T-cell (primary cell): ENCODE results near the gene KCNK1. TPM values are rescaled to one million over a fixed set of nuclear protein-coding genes. Genes with fewer than 3 reads are reported as not detected.

Source experiments
- ATAC-seq, 4 experiments: fragments of 200-7000 bp in 3 of 4; fragments of 150-1000 bp in 1 of 4; cut with Tn5 transposase; replicated peaks in 1 of 4; 1 replicate in 3 of 4; 2 replicates in 1 of 4; pipeline ENCODE4 v1.10.0; 2021; ENCODE audit warnings: moderate library complexity in 3 of 4, mild to moderate bottlenecking in 2 of 4, moderate number of reproducible peaks in 1 of 4
- CTCF ChIA-PET, 2 donors: fragments of 300-600 bp; sonication (Branson Sonifier 250); formaldehyde crosslinking; loops; one replicate each; lab custom pipeline; 2022; ENCODE audit warnings: antibody characterized with exemption in 2 of 2; lab: Charles Lee
- POLR2A ChIA-PET, 2 donors: fragments of 300-600 bp; sonication (Branson Sonifier 250); formaldehyde crosslinking; loops; one replicate each; lab custom pipeline; 2022; ENCODE audit warnings: antibody characterized with exemption in 2 of 2; lab: Charles Lee
- DNase-seq, 35 experiments: peaks; one replicate each; pipeline versions ENCODE4 v3.0.0 to v3.0.0-alpha.2; 2013 to 2023
- H3K27ac ChIP-seq: one replicate; pipeline ENCODE4 v1.5.1; 2013; ENCODE audit warnings: low read length
- H3K27me3 ChIP-seq, 2 experiments: replicated peaks in 1 of 2; 1 replicate in 1 of 2; 2 replicates in 1 of 2; pipeline versions ENCODE4 v1.6.1 to v1.7.0; 2013; ENCODE audit warnings: low read length in 1 of 2, mixed read lengths in 1 of 2; ENCODE audit not compliant: control insufficient read depth in 2 of 2, insufficient read depth in 2 of 2; ENCODE audit errors: extremely low read depth in 1 of 2
- H3K36me3 ChIP-seq, 2 donors: 1 replicate in 1 of 2; 2 replicates in 1 of 2; pipeline versions ENCODE4 v1.6.1 to v1.7.0; 2013; ENCODE audit warnings: low read length in 1 of 2; ENCODE audit not compliant: control insufficient read depth in 2 of 2, insufficient read depth in 1 of 2; ENCODE audit errors: extremely low read depth in 1 of 2
- H3K4me1 ChIP-seq, 2 experiments: 1 replicate in 1 of 2; 2 replicates in 1 of 2; pipeline versions ENCODE4 v1.6.1 to v1.7.0; 2013; ENCODE audit warnings: low read length in 2 of 2, mixed read lengths in 1 of 2; ENCODE audit not compliant: insufficient read depth in 2 of 2, control insufficient read depth in 1 of 2; ENCODE audit errors: extremely low read depth in 1 of 2
- H3K4me3 ChIP-seq, 2 donors: 1 replicate in 1 of 2; 2 replicates in 1 of 2; pipeline versions ENCODE4 v1.5.1 to v1.7.0; 2013; ENCODE audit warnings: mild to moderate bottlenecking in 2 of 2, low read length in 1 of 2, moderate library complexity in 1 of 2; ENCODE audit not compliant: control insufficient read depth in 1 of 2; ENCODE audit errors: extremely low read depth in 1 of 2
- H3K9me3 ChIP-seq: 2 replicates; pipeline ENCODE4 v1.7.0; 2013
- H3K27ac Mint-ChIP-seq, 2 donors: one replicate each; pipeline ENCODE4 v1.8.0; 2020 to 2021; ENCODE audit warnings: mild to moderate bottlenecking in 2 of 2, mixed read lengths in 2 of 2
- H3K27me3 Mint-ChIP-seq, 2 donors: one replicate each; pipeline ENCODE4 v1.8.0; 2021 to 2022; ENCODE audit warnings: mixed read lengths in 2 of 2
- H3K36me3 Mint-ChIP-seq: one replicate; pipeline ENCODE4 v1.8.0; 2021; ENCODE audit warnings: mixed read lengths
- H3K4me1 Mint-ChIP-seq, 3 donors: one replicate each; pipeline ENCODE4 v1.8.0; 2020 to 2022; ENCODE audit warnings: mixed read lengths in 3 of 3, mild to moderate bottlenecking in 1 of 3
- H3K4me3 Mint-ChIP-seq, 3 donors: one replicate each; pipeline ENCODE4 v1.8.0; 2020 to 2022; ENCODE audit warnings: mild to moderate bottlenecking in 3 of 3, mixed read lengths in 3 of 3, moderate library complexity in 3 of 3
- H3K9me3 Mint-ChIP-seq, 3 donors: one replicate each; pipeline ENCODE4 v1.8.0; 2020 to 2022; ENCODE audit warnings: mixed read lengths in 3 of 3
- WGBS: methylation state at CpG from one replicate; pipeline ENCODE4 v1.1.5; 2013; ENCODE audit warnings: missing lambda C conversion rate; ENCODE audit not compliant: insufficient coverage; 5-methylcytosine and 5-hydroxymethylcytosine counted together
- total RNA-seq, 35 experiments: library from RNA in 6 of 35; stranded (reverse) in 6 of 35; fragments of 120-200 nt in 1 of 35; gene quantifications; one replicate each; pipeline versions ENCODE4 v1.2.1 to v1.2.4 and lab custom pipeline; 2013 to 2026

KCNK1 gene
- total RNA-seq, 5 donors from 2014 or later (not counting 1 experiment from before 2014, with no cell fraction given), result 0.26 to 0.76 (median 0.36) TPM; not detected in 2

DNA sequence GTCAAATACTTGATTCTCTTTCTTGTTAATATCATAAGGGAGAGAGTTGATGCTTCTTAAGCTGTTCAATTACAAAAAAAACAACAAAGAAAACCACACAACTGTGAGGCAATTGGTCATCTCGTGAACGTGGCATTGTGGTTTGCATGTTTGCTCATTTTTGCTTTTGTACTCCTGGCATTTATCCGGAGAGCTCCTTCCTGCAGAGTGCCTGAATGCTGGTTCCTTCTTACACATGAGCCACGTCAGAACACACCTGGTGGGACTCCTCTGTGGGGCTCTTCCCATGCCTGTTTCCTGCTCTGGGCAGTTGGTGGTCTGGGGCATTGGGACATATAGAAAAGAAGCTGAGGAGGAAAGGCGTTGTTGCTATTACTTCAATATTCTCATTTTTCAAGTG lies 25.7 kb downstream of the KCNK1 start:
- ATAC-seq, result no peak
- H3K4me1 Mint-ChIP-seq, result peaks cover 0 to 4% (median 0%) of the 10 kb centered on the region in 3 donors
- peaks cover 14 to 15% of the 10 kb centered on the region in 2 donors for H3K27me3 Mint-ChIP-seq

DNA sequence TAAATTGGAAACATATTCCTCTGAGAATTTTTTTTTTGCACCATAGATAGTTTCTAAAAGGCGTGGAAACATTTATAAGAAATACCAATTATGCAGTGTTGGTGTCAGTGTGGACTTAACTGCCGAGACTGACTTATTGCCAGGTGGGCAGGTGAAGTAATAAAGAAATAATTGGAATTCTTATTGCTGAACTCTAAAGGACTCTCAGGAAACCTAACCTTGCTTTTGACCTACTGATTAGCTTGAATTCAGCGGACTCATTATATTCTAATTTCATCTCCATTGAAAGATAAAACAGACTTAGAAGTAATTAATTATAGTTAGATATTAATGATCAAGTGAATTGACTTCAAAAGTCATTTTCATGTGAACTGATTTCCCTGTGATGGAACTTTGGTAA lies 26.3 kb downstream of the KCNK1 start:
- ATAC-seq (no peak), DNase-seq (no peak)
- ChIA-PET CTCF (no interaction called here), POLR2A (no interaction called here)
- Mint-ChIP-seq H3K4me1 (peaks cover 0 to 4% (median 0%) of the 10 kb centered on the region in 3 donors), H3K4me3 (no peak overlapping the region), H3K27me3 (peaks cover 15% of the 10 kb centered on the region in 2 donors), H3K27ac (no peak overlapping the region), H3K9me3 (peaks cover 0 to 11% (median 0%) of the 10 kb centered on the region in 3 donors), H3K36me3 (no peaks in the 10 kb centered on the region)
- Histone ChIP-seq H3K9me3 (no peaks in the 10 kb centered on the region), H3K4me1 (no peaks in the 10 kb centered on the region), H3K4me3 (no peak overlapping the region), H3K27me3 (peaks cover 0 to 7% of the 10 kb centered on the region in 2 experiments), H3K27ac (no peak overlapping the region), H3K36me3 (no peaks in the 10 kb centered on the region)
- WGBS, result no CpG with 5 or more reads among the region's 3 CpGs

More for the DNA sequence above, 25.7 kb downstream of the KCNK1 start:
- peaks cover 0 to 7% of the 10 kb centered on the region in 2 experiments for H3K27me3 ChIP-seq
- H3K9me3 ChIP-seq, result no peaks in the 10 kb centered on the region
- no peak overlapping the region for H3K4me3 ChIP-seq
- Mint-ChIP-seq H3K27ac (no peak overlapping the region), H3K4me3 (no peak overlapping the region), H3K36me3 (no peaks in the 10 kb centered on the region), H3K9me3 (peaks cover 0 to 11% (median 0%) of the 10 kb centered on the region in 3 donors)
- H3K36me3 ChIP-seq, result no peaks in the 10 kb centered on the region
- no peak overlapping the region for H3K27ac ChIP-seq
- 6% methylated on average over 3 of the region's 5 CpGs for WGBS
- CTCF ChIA-PET, result no interaction called here
- H3K4me1 ChIP-seq, result no peaks in the 10 kb centered on the region
- DNase-seq, result no peak
- POLR2A ChIA-PET, result no interaction called here

GRCh38 chr1:233641029-233641428 lies 27.1 kb downstream of the KCNK1 start:
- no peaks in the 10 kb centered on the region for H3K36me3 ChIP-seq
- no peak overlapping the region for H3K27ac ChIP-seq
- H3K27me3 Mint-ChIP-seq, result peaks cover 11 to 13% of the 10 kb centered on the region in 2 donors
- H3K4me1 ChIP-seq, result no peaks in the 10 kb centered on the region
- H3K9me3 Mint-ChIP-seq, result peaks cover 0 to 8% (median 0%) of the 10 kb centered on the region in 3 donors
- no peak overlapping the region for H3K4me3 ChIP-seq
- WGBS, result 90% methylated on average over 2 of the region's 6 CpGs
- no peak overlapping the region for H3K4me3 Mint-ChIP-seq
- no peak overlapping the region for H3K27ac Mint-ChIP-seq
- H3K4me1 Mint-ChIP-seq, result peaks cover 0 to 3% (median 0%) of the 10 kb centered on the region in 3 donors
- ATAC-seq (no peak), DNase-seq (no peak)
- peaks cover 0 to 7% of the 10 kb centered on the region in 2 experiments for H3K27me3 ChIP-seq
- ChIA-PET POLR2A (no interaction called here), CTCF (no interaction called here)
- H3K36me3 Mint-ChIP-seq, result no peaks in the 10 kb centered on the region
- no peaks in the 10 kb centered on the region for H3K9me3 ChIP-seq

GRCh38 chr1:233647073-233647472 lies 33.2 kb downstream of the KCNK1 start:
- Histone ChIP-seq H3K27ac (no peak overlapping the region), H3K4me3 (no peak overlapping the region), H3K4me1 (no peaks in the 10 kb centered on the region), H3K36me3 (no peaks in the 10 kb centered on the region), H3K9me3 (no peaks in the 10 kb centered on the region), H3K27me3 (peaks cover 0 to 9% of the 10 kb centered on the region in 2 experiments)
- Mint-ChIP-seq H3K36me3 (no peaks in the 10 kb centered on the region), H3K27ac (no peak overlapping the region), H3K4me3 (no peak overlapping the region), H3K4me1 (no peaks in the 10 kb centered on the region), H3K9me3 (no peaks in the 10 kb centered on the region), H3K27me3 (peaks cover under 1 to 2% of the 10 kb centered on the region in 2 donors)
- ChIA-PET POLR2A (no interaction called here), CTCF (no interaction called here)
- ATAC-seq, result no peak
- 70% methylated on average over 3 of the region's 4 CpGs for WGBS
- no peak for DNase-seq

DNA sequence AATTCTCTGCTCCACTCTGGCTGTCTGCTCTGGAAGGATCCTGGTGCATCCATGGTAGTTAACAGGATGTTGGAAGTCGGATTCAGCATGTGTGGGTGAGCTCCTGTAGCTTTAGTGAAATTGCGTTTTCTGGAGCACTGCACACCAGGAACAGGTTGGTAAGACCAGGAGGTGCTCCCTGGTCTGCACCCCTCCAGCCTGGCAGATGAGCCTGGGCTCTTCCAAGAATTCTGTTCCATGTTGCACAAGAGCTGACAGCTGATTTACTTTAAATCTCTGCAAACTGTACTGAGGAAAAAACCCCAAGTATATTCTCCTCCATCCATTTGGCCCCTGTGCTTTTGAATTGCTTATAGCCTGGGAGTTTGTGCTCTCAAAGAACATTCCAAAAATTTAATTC lies 33.7 kb downstream of the KCNK1 start:
- ChIA-PET POLR2A (no interaction called here), CTCF (no interaction called here)
- Histone ChIP-seq H3K4me3 (no peak overlapping the region), H3K36me3 (no peaks in the 10 kb centered on the region), H3K9me3 (no peaks in the 10 kb centered on the region), H3K27ac (no peak overlapping the region), H3K27me3 (peaks cover 0 to 6% of the 10 kb centered on the region in 2 experiments), H3K4me1 (no peaks in the 10 kb centered on the region)
- Mint-ChIP-seq H3K27ac (no peak overlapping the region), H3K36me3 (no peaks in the 10 kb centered on the region), H3K27me3 (peaks cover 2 to 3% of the 10 kb centered on the region in 2 donors), H3K4me1 (no peaks in the 10 kb centered on the region), H3K9me3 (no peaks in the 10 kb centered on the region), H3K4me3 (no peak overlapping the region)
- ATAC-seq (no peak), DNase-seq (no peak)
- 56% methylated on average over 1 of the region's 2 CpGs for WGBS

DNA sequence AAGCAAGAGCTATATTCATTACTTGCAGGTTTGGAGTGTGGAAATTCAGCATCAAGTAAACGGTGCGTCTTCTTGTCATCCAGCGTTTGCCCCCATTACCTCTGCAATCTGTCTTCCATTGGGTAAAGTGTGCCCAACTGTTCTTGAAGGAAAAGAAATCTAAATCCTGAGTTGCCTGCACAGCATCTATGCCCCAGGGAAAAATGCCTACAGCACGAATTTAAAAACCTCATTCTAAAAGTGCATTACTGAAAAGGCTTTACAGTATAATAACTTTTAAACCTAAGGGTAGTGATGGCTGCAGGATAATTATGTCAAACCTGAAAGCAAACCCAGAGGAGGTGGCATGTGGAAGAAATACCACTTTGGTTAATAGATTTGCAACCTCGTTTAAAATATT lies 37.2 kb downstream of the KCNK1 start:
- WGBS, result 100% methylated on average over 3 of the region's 5 CpGs
- Histone ChIP-seq H3K27ac (no peak overlapping the region), H3K4me3 (no peak overlapping the region), H3K9me3 (no peaks in the 10 kb centered on the region), H3K36me3 (no peaks in the 10 kb centered on the region), H3K27me3 (peaks cover 0 to 14% of the 10 kb centered on the region in 2 experiments), H3K4me1 (no peaks in the 10 kb centered on the region)
- Mint-ChIP-seq H3K36me3 (no peaks in the 10 kb centered on the region), H3K9me3 (no peaks in the 10 kb centered on the region), H3K4me3 (no peak overlapping the region), H3K27me3 (peaks cover 0 to 3% of the 10 kb centered on the region in 2 donors), H3K4me1 (no peaks in the 10 kb centered on the region), H3K27ac (no peak overlapping the region)
- ChIA-PET POLR2A (no interaction called here), CTCF (no interaction called here)
- DNase-seq (no peak), ATAC-seq (no peak)
